GM12892 (cell line): Measurements from ENCODE around the gene RSPO4. TPM values are rescaled to one million over a fixed set of nuclear protein-coding genes. Genes with fewer than 3 reads are reported as not detected.
"Not testable (repeated sequence)": the region's sequence is repeated elsewhere in the genome, so short reads cannot be mapped to it uniquely, and the experiment has no call there.

ENCODE experiments used
- DNase-seq: peaks from one replicate; pipeline ENCODE4 v3.0.0; 2011; ENCODE audit not compliant: insufficient read length
- FAIRE-seq: peaks from 2 replicates; lab custom pipeline; 2011; peaks lifted over from hg19 to GRCh38; lab: Jason Lieb, UNC
- POLR2A ChIP-seq: IDR thresholded peaks from 2 replicates; pipeline ENCODE4 v1.6.1; 2011; ENCODE audit warnings: low read depth, low read length, control low read depth
- POLR2AphosphoS5 ChIP-seq: IDR thresholded peaks from 2 replicates; pipeline ENCODE4 v1.6.1; 2011; ENCODE audit warnings: low read depth, low read length, control low read depth
- TAF1 ChIP-seq: IDR thresholded peaks from 2 replicates; pipeline ENCODE4 v1.6.1; 2011; ENCODE audit warnings: low read depth, mild to moderate bottlenecking, control low read depth, low read length, borderline replicate concordance
- polyA plus RNA-seq: library from polyadenylated mRNA; unstranded; fragments of >200 nt; gene quantifications from one replicate; pipeline ENCODE4 v1.2.1, GENCODE V29; 2012; ENCODE audit warnings: missing spikeins, inconsistent platforms; ENCODE audit not compliant: missing spikeins

RSPO4 gene
- not detected for polyA plus RNA-seq

DNA sequence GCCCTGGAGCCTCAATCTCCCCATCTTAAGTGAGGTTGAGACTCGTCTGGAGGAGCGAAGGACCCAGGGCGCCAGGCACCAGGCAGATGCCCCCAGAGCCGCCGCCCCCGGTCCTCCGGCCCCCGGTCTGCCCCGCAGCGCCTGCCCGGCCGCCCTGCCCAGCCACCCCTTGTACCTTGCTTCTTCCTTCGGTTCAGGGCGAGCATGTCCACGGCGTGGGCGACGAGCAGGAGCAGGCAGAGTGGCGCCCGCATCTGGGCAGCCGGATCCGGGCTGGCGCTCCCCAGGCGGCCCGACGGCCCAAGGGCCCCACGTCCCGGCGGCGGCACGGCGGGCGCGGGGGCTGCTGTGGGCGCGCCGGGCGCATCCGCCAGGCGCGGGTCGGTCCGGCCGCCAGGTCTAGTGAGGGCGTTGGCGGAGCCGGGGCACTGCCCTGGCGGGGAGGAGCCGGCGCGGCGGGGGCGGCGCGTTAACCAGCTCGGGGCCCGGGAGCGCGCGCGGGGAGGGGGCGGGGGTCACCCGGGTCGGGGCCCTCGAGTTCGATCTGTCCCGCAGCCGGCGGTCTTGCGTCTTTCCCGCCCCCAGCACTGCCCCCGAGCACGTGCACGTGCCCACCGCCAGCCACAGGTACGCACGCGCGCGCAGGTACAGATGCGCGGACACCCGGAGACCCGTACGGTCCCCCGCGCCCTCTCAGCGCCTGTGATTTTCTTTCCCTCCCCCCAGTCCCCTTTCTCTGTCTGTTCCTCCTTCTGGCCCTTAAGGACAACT, at the start of gene RSPO4:
Gene RSPO4, minus strand, starts transcription at position 401 of the 771 bp plus-strand sequence. Its CDS starts 147 bp downstream, at position 254.
- no peak for TF ChIP-seq POLR2A
- TF ChIP-seq POLR2AphosphoS5 = no peak
- no peak for FAIRE-seq
- DNase-seq = no peak

- DNase-seq (no peak), FAIRE-seq (no peak)
- no peak for TF ChIP-seq POLR2AphosphoS5
- no peak for TF ChIP-seq TAF1
- TF ChIP-seq POLR2A = no peak
Observed at GRCh38 chr20:1050440-1050839, 48.3 kb upstream of the RSPO4 start.

- no peak for DNase-seq
- TF ChIP-seq POLR2A (no peak), TAF1 (no peak), POLR2AphosphoS5 (no peak)
- no peak for FAIRE-seq
Observed at GRCh38 chr20:1045860-1046418, 43.8 kb upstream of the RSPO4 start.

DNA sequence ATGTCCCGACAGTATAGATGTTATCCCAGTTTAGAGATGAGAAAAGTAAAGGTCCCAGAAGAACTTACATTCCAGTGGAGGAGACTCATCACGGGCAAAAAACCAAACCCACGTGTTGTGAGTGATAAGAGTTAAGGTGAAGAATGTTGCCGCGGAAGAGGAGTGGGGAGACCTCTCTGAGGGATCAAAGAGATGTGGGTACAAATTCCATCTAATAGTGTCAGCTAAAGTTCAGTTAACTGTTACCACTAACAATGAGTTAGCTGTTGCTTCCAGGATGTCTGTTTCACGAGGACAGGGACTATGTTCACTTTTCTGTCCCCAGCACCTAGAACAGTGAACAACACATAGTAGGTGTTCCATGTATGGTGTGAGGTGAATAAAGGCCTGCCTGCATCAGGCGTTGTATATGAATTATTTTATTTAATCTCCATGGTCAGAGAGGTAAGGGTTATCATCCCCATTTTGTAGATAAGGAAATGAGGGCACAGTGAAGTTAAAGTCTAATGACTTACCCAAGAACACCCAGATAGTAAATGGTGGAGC, 39.8 kb upstream of the RSPO4 start:
- no peak for TF ChIP-seq POLR2AphosphoS5
- no peak for TF ChIP-seq TAF1
- no peak for TF ChIP-seq POLR2A
- FAIRE-seq = no peak
- no peak for DNase-seq

- DNase-seq (no peak), FAIRE-seq (no peak)
- TF ChIP-seq POLR2A (no peak), POLR2AphosphoS5 (no peak), TAF1 (no peak)
Observed at GRCh38 chr20:1038205-1038604, 36.1 kb upstream of the RSPO4 start.

GRCh38 chr20:1037039-1037438, 34.9 kb upstream of the RSPO4 start:
- no peak for TF ChIP-seq POLR2A
- TF ChIP-seq POLR2AphosphoS5 = no peak
- no peak for TF ChIP-seq TAF1
- DNase-seq (no peak), FAIRE-seq (no peak)

DNA sequence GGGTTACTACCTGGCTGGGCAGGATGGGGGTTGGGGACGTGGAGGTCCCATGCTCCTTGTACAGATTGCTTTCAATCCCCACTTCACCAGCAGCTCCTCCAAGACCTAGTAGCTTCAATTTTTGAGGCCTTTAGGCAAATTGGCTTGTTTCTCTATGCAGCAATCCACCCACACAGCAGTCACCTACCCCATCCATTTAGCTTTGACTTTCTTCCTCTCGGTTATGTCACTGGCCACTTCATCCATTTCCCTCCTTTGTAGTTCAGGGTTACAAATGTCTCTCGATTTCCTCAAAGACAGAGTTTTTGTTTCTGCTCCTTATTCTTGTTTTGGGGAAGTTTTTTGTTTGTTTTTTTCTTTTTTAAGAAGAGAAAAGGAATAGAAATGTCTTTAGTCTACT, 33.4 kb upstream of the RSPO4 start:
- TF ChIP-seq POLR2A = no peak
- no peak for TF ChIP-seq TAF1
- no peak for FAIRE-seq
- DNase-seq = no peak

- FAIRE-seq (no peak), DNase-seq (no peak)
- no peak for TF ChIP-seq POLR2A
- no peak for TF ChIP-seq TAF1
- TF ChIP-seq POLR2AphosphoS5 = no peak
Observed at GRCh38 chr20:1034415-1034789, 32.3 kb upstream of the RSPO4 start.

GRCh38 chr20:1033751-1034414, 31.8 kb upstream of the RSPO4 start:
- FAIRE-seq (no peak), DNase-seq (no peak)
- TF ChIP-seq TAF1 (no peak), POLR2A (no peak), POLR2AphosphoS5 (no peak)

GRCh38 chr20:1029980-1030379, 27.9 kb upstream of the RSPO4 start:
- FAIRE-seq = no peak
- no peak for TF ChIP-seq POLR2A
- no peak for TF ChIP-seq POLR2AphosphoS5
- no peak for TF ChIP-seq TAF1
- no peak for DNase-seq

GRCh38 chr20:1026214-1026613, 24.1 kb upstream of the RSPO4 start:
- DNase-seq, FAIRE-seq: not testable (repeated sequence)

DNA sequence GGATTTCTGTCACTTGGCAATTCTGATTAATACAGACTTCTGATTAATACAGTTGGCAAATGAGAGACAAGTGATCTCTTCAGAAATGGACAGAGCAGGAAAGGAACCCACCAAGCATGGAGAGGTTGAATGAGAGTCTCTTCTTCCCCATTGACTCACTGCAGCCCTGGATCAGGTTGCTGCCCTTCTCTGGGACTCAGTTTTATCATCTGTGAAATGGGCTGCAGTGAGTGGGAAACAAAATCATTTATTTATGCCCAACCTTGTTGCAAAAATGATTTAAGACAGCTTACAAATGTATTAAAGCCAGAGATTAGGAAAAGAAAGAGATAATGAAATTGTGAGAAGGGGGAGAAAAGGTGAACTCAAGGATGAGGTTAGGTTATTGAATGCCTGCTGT, 20.8 kb upstream of the RSPO4 start:
- no peak for TF ChIP-seq POLR2AphosphoS5
- FAIRE-seq = no peak
- no peak for DNase-seq
